H1 (cell line): ENCODE data around the gene MYOCD. TPM values are rescaled to one million over a fixed set of nuclear protein-coding genes. Genes with fewer than 3 reads are reported as not detected.

Experiments used
- CHD1 ChIP-seq: IDR thresholded peaks from 2 replicates; pipeline ENCODE4 v1.6.1; 2012; ENCODE audit warnings: low read depth, low read length, improper control_type of control experiment
- GTF2F1 ChIP-seq: IDR thresholded peaks from 2 replicates; pipeline ENCODE4 v1.6.1; 2012; ENCODE audit warnings: low read depth, low read length, improper control_type of control experiment, borderline replicate concordance
- JUN ChIP-seq: IDR thresholded peaks from 2 replicates; pipeline ENCODE4 v1.6.1; 2011; ENCODE audit warnings: low read depth, mild to moderate bottlenecking, improper control_type of control experiment, low read length
- KDM1A ChIP-seq: fragments of 200-600, 300-600 bp; sonication (generic); IDR thresholded peaks from 2 replicates; pipeline ENCODE4 v1.7.1; 2016; ENCODE audit warnings: mild to moderate bottlenecking, low read length, borderline replicate concordance
- SIN3A ChIP-seq, 2 experiments: IDR thresholded peaks in 1 of 2; conservative IDR thresholded peaks in 1 of 2; 2 replicates each; pipeline ENCODE4 v1.6.1; 2011 to 2012; ENCODE audit warnings: low read length in 2 of 2, improper control_type of control experiment in 1 of 2, low read depth in 1 of 2, mild to moderate bottlenecking in 1 of 2
- SIX5 ChIP-seq: IDR thresholded peaks from 2 replicates; pipeline ENCODE4 v1.6.1; 2011; ENCODE audit warnings: mild to moderate bottlenecking, low read depth, low read length
- TBP ChIP-seq: IDR thresholded peaks from 2 replicates; pipeline ENCODE4 v1.6.1; 2011; ENCODE audit warnings: low read depth, low read length, improper control_type of control experiment
- TCF12 ChIP-seq: IDR thresholded peaks from 2 replicates; pipeline ENCODE4 v1.6.1; 2011; ENCODE audit warnings: low read depth, mild to moderate bottlenecking, low read length
- polyA plus RNA-seq, 7 experiments: library from polyadenylated mRNA; depleted of rRNA in 3 of 7; stranded (reverse) in 5 of 7; unstranded in 2 of 7; fragments of >200 nt in 5 of 7; fragments of 200-250 nt in 2 of 7; gene quantifications; 1 replicate in 5 of 7; 2 replicates in 1 of 7; 4 replicates in 1 of 7; pipeline versions ENCODE4 v1.2.1 to v1.2.3, GENCODE V29; 2011 to 2013; ENCODE audit warnings: missing spikeins in 2 of 7, mixed read lengths in 2 of 7
- total RNA-seq: library from RNA; stranded (reverse); fragmentation: NEBNext Ultra II Directional; extraction: Animal tissue kit (Norgen Biotek cat#: 25700); gene quantifications from 2 replicates; pipeline ENCODE4 v1.2.1, GENCODE V29; 2021

The MYOCD gene
- total and polyA plus RNA-seq, 2 of the 8 experiments (the other 6 are each of a cell fraction or from before 2014, with no cell fraction given) = 0.30 to 4.9 TPM

DNA sequence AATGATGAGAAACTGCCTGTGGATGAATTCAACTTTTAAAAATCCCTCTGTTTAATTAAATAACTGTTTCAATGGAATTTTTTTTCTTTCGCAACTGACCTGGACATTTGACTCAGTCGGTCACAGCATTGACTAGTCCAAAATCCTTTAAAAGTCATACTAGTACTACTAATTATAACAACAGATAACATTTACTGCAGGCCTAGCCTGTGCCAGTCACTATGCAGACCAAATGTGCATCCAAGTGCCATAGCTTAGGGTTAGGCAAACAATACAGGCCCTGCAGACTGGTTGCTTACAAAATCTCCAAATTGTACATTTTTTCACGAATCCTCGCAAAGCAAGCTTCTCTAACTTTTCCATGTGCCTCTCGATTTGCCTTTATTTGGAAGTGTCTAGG is 56.6 kb downstream of the MYOCD start (continued):
- TF ChIP-seq TBP (no peak), SIN3A (conservative IDR thresholded peaks at IDR 0.05 in 1 of 2, IDR thresholded peaks at IDR 0.05 in 1 of 2; ENCODE audit: low read depth in 1 of 2, low read length in 2 of 2) (no peak), TCF12 (no peak), GTF2F1 (no peak), CHD1 (no peak), KDM1A (no peak), SIX5 (no peak), JUN (no peak)
- TF ChIP-seq, all 59 proteins: peak for 0
